Psoas muscle (tissue), 8 donors: ENCODE measurements around the gene PIM3. TPM values are rescaled to one million over a fixed set of nuclear protein-coding genes. Genes with fewer than 3 reads are reported as not detected.
A peak's percentile ranks its signal among the peaks of the same experiment; 100 is the strongest.

Experiments used
- ATAC-seq, 4 donors: fragments of 200-7000 bp; cut with Tn5 transposase; one replicate each; pipeline ENCODE4 v1.9.1; 2020; ENCODE audit warnings: moderate library complexity in 3 of 4, mild to moderate bottlenecking in 2 of 4
- DNase-seq, 2 donors: peaks; one replicate each; pipeline ENCODE4 v3.0.0-alpha.2; 2020
- H3K27ac ChIP-seq: fragments of 200-600 bp; one replicate; pipeline ENCODE4 v1.8.0; 2022
- H3K27me3 ChIP-seq, 3 donors: fragments of 200-600 bp in 1 of 3; one replicate each; pipeline versions ENCODE4 v1.6.1 to v1.8.0; 2013 to 2022; ENCODE audit warnings: low read length in 2 of 3, mild to moderate bottlenecking in 2 of 3, moderate library complexity in 1 of 3; ENCODE audit not compliant: insufficient read depth in 3 of 3
- H3K36me3 ChIP-seq, 2 donors: fragments of 200-600 bp in 1 of 2; one replicate each; pipeline versions ENCODE4 v1.6.1 to v1.8.0; 2013 to 2022; ENCODE audit warnings: low read depth in 1 of 2, mild to moderate bottlenecking in 1 of 2, moderate library complexity in 1 of 2; ENCODE audit not compliant: insufficient read depth in 1 of 2
- H3K4me1 ChIP-seq: fragments of 200-600 bp; one replicate; pipeline ENCODE4 v1.8.0; 2022
- H3K4me3 ChIP-seq: fragments of 200-600 bp; one replicate; pipeline ENCODE4 v1.8.0; 2022; ENCODE audit warnings: mild to moderate bottlenecking
- H3K9me3 ChIP-seq: fragments of 200-600 bp; one replicate; pipeline ENCODE4 v1.8.0; 2022
- WGBS, 3 donors: extraction: QIAGEN DNeasy Blood & Tissue Kit; methylation state at CpG; one replicate each; pipeline versions ENCODE4 v1.1.6 to v1.1.7; 2013; 5-methylcytosine and 5-hydroxymethylcytosine counted together
- intact Hi-C, 2 donors: fragments of 100-400 bp; cut with DNase I; formaldehyde crosslinking; loops; one replicate each; pipeline versions ENCODE4 v1.11.0 to v1.14.2; 2022
- polyA plus RNA-seq, 3 donors: library from polyadenylated mRNA; stranded (reverse); fragments of 200-250 nt; gene quantifications; one replicate each; pipeline ENCODE4 v1.2.3, GENCODE V29; 2013
- total RNA-seq, 4 donors: library from RNA; stranded (reverse); fragmentation: NEBNext Ultra II Directional in 2 of 4; extraction: Animal tissue kit (Norgen Biotek cat#: 25700) in 2 of 4; gene quantifications; one replicate each; pipeline versions ENCODE4 v1.2.1 to v1.2.4, GENCODE V29; 2021 to 2023
- TF ChIP-seq, protein P1 (sequence below): fragments of 200-600 bp; IDR thresholded peaks from one replicate; pipeline ENCODE4 v1.8.0; 2022; ENCODE audit warnings: antibody characterized with exemption
- donor health status: healthy with polysubstance abuse.
- donor health status: DM: no; HTN: no; CAD: no; lungs with moderate emphysema.
- donor health status: Bipolar disorder and iron deficiency.
- donor health status: healthy.
- donor health status: DM: yes; HTN: yes; CAD: no.
- donor health status: DM: no; HTN: no; CAD: no.
- donor health status: DM: no; HTN: no; CAD: no.
- donor health status: DM: yes; HTN: yes; CAD: no.

PIM3 gene
- total and polyA plus RNA-seq, 7 donors, result 40.5 to 128 (median 79.0) TPM

DNA sequence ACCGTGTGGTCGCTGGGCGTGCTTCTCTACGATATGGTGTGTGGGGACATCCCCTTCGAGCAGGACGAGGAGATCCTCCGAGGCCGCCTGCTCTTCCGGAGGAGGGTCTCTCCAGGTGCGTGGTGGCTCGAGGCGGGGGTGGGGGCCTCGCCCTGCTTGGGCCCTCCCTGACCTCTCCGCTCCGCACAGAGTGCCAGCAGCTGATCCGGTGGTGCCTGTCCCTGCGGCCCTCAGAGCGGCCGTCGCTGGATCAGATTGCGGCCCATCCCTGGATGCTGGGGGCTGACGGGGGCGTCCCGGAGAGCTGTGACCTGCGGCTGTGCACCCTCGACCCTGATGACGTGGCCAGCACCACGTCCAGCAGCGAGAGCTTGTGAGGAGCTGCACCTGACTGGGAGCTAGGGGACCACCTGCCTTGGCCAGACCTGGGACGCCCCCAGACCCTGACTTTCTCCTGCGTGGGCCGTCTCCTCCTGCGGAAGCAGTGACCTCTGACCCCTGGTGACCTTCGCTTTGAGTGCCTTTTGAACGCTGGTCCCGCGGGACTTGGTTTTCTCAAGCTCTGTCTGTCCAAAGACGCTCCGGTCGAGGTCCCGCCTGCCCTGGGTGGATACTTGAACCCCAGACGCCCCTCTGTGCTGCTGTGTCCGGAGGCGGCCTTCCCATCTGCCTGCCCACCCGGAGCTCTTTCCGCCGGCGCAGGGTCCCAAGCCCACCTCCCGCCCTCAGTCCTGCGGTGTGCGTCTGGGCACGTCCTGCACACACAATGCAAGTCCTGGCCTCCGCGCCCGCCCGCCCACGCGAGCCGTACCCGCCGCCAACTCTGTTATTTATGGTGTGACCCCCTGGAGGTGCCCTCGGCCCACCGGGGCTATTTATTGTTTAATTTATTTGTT, 2.4 kb downstream of the PIM3 start:
- peaks cover 9 to 23% of the 10 kb centered on the region in 2 donors for H3K36me3 ChIP-seq
- peak overlapping the region; percentile 97 for H3K27ac ChIP-seq
- no peaks in the 10 kb centered on the region for H3K27me3 ChIP-seq
- H3K4me3 ChIP-seq, result peak overlapping the region; percentile 86
- DNase-seq (peak; percentile 50 to 74), ATAC-seq (peak in 2 of 4 donors; percentile 0 to 11)
- peaks cover 60% of the 10 kb centered on the region for H3K4me1 ChIP-seq
- WGBS, 3 donors, result 57 to 64% (median 57%) methylated on average over 63 of the region's 63 CpGs
- no peaks in the 10 kb centered on the region for H3K9me3 ChIP-seq
- intact Hi-C loops, result no loop called here
- TF ChIP-seq, protein P1, sequence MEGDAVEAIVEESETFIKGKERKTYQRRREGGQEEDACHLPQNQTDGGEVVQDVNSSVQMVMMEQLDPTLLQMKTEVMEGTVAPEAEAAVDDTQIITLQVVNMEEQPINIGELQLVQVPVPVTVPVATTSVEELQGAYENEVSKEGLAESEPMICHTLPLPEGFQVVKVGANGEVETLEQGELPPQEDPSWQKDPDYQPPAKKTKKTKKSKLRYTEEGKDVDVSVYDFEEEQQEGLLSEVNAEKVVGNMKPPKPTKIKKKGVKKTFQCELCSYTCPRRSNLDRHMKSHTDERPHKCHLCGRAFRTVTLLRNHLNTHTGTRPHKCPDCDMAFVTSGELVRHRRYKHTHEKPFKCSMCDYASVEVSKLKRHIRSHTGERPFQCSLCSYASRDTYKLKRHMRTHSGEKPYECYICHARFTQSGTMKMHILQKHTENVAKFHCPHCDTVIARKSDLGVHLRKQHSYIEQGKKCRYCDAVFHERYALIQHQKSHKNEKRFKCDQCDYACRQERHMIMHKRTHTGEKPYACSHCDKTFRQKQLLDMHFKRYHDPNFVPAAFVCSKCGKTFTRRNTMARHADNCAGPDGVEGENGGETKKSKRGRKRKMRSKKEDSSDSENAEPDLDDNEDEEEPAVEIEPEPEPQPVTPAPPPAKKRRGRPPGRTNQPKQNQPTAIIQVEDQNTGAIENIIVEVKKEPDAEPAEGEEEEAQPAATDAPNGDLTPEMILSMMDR, result no peak

DNA sequence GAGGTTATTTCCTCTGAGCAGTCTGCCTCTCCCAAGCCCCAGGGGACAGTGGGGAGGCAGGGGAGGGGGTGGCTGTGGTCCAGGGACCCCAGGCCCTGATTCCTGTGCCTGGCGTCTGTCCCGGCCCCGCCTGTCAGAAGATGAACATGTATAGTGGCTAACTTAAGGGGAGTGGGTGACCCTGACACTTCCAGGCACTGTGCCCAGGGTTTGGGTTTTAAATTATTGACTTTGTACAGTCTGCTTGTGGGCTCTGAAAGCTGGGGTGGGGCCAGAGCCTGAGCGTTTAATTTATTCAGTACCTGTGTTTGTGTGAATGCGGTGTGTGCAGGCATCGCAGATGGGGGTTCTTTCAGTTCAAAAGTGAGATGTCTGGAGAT, 3.1 kb downstream of the PIM3 start:
- Histone ChIP-seq H3K27me3 (no peaks in the 10 kb centered on the region), H3K27ac (peak overlapping the region; percentile 97), H3K9me3 (no peaks in the 10 kb centered on the region), H3K4me3 (peak overlapping the region; percentile 86), H3K36me3 (peaks cover 9 to 23% of the 10 kb centered on the region in 2 donors), H3K4me1 (peaks cover 63% of the 10 kb centered on the region)
- TF ChIP-seq, protein P1, result no peak
- DNase-seq, result peak in 1 of 2 donors; percentile 56
- 58 to 78% (median 73%) methylated on average over 6 of the region's 6 CpGs for whole genome bisulfite sequencing, 3 donors
- ATAC-seq, result no peak
- intact Hi-C loops, result no loop called here

DNA sequence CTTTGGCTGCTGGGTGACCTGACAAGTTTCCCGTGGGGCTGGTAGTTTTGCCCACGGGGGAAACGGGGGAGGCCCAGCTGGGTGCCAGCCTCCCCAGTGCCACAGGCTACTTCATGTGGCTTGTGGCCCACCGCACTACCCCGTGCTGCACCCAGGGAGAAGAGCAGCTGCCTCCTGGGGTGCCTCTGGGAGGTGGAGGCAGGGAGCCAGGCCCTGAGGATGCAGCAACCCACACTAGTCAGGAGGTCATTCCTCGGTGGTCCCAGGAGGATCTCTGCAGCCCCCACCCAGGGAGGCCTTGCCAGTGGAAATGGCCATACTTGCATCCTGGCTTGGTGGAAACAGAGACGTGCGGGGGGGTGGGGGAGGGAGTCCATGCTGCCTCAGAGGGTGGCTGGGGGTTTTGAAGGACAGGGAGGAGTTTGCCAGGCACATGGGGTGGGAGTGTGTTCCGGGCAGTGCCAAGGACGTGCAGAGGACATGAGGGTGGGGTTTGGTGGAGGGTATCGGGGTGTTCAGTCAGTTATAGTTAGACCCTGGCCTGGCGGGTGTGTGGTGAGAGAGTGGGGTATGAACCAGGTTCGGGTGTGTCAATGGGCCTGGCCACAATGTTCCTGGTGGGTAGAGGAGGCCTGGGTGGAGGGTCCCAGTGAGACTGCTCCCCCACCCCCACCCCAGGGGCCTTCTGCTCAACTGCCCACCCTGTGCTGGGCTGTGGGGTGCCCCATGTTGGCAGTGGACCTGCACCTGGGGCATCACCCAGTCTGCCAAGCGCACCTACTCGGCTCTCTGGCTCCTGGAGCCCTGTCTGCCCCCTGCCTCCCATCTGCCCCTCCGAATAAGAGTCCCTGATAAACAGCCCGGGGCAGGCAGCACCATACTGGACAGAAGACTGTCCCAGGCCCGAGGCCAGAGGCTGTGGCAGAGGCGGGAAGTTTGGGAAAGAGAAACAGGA, 3.8 kb downstream of the PIM3 start:
- peaks cover 9 to 23% of the 10 kb centered on the region in 2 donors for H3K36me3 ChIP-seq
- peak overlapping the region; percentile 86 for H3K4me3 ChIP-seq
- DNase-seq (peak; percentile 25 to 52), ATAC-seq (no peak)
- peak overlapping the region; percentile 97 for H3K27ac ChIP-seq
- no peaks in the 10 kb centered on the region for H3K9me3 ChIP-seq
- 58 to 67% (median 64%) methylated on average over 19 of the region's 19 CpGs for WGBS, 3 donors
- peaks cover 67% of the 10 kb centered on the region for H3K4me1 ChIP-seq
- intact Hi-C loops, result no loop called here
- TF ChIP-seq, protein P1, result no peak
- no peaks in the 10 kb centered on the region for H3K27me3 ChIP-seq

DNA sequence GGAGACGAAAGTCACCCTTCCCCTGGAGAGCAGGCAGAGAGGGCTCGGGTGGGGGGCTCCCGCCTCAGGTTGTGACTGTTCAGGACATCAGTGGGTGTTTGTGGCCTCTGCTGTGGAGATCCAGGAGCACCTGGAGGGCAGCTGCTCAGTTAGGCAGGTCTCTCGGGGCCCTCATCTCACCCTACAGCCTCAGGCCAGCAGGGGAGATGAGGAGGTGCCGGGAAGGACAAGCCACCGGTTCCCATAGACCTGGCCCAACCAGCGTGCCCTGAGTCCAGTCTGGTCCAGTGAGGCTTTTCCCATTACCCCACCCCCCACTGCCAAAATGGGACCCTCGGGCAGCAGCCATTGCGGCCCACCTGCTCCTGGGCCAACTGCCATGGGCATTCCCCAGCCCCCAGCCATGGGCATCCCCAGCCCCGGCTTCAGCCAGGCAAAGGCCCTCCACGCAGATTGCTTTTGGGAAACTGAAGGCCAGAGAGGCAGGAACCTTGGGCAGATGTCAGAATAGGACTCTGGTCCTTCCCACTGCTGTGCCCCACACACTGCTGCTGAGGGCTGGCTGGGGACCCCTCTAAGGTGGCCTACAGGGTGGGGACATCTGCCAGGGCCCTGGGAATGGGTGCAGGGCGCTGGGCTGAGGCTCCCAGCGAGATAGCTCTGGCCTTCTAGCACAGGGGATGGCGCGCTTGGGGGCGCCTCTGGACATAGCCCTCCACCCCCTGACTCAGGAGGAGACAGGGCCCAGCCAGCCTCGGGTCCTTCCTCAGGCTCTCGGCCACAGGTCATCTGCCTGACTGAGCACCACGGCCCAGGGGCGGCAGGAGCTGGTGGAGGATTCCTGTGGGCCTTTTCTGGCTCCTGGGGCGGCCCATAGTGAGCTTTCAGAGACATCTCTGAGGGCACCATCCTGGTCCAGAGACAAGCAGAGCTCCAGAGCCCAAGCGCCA, 4.8 kb downstream of the PIM3 start:
- Histone ChIP-seq H3K4me3 (peak overlapping the region; percentile 86), H3K27ac (peak overlapping the region; percentile 97), H3K4me1 (peaks cover 65% of the 10 kb centered on the region), H3K9me3 (no peaks in the 10 kb centered on the region), H3K27me3 (no peaks in the 10 kb centered on the region), H3K36me3 (peaks cover 9 to 23% of the 10 kb centered on the region in 2 donors)
- 80 to 83% (median 82%) methylated on average over 22 of the region's 22 CpGs for WGBS, 3 donors
- intact Hi-C loops, result no loop called here
- DNase-seq, result peak; percentile 22 to 55
- TF ChIP-seq, protein P1, result no peak
- ATAC-seq, result no peak
